SU-DHL-6 (cell line): ENCODE data around the gene NANOS1.

Source experiments
- EZH2phosphoT487 ChIP-seq: fragments of 200-600 bp; sonication (generic), shearing (Covaris generic); conservative IDR thresholded peaks from 2 replicates; pipeline ENCODE4 v1.6.1; 2018; ENCODE audit warnings: mild to moderate bottlenecking, antibody characterized with exemption, low read length, moderate library complexity, mixed read lengths
- TF ChIP-seq, protein P1 (sequence below): fragments of 200-600 bp; sonication (generic); IDR thresholded peaks from one replicate; pipeline ENCODE4 v1.5.1; 2017; ENCODE audit warnings: antibody characterized with exemption, mild to moderate bottlenecking, low read length, moderate library complexity; ENCODE audit not compliant: insufficient read depth, poor library complexity, severe bottlenecking

DNA sequence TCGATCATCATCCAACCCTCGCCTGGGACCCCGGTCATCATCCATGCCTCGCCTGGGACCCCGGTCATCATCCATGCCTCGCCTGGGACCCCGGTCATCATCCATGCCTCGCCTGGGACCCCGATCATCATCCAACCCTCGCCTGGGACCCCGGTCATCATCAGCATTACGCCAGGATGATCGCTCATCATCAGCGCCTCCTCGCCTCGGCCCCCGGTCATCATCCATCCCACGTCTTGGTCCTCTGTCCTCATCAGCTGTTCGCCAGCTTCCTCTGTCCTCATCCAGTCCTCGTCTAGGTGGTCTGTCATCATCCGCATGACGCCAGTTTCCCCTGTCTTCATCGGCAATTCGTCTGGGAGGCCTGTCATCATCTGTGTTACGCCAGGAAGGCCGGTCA is 12.7 kb downstream of the NANOS1 start:
- TF ChIP-seq, protein P1, sequence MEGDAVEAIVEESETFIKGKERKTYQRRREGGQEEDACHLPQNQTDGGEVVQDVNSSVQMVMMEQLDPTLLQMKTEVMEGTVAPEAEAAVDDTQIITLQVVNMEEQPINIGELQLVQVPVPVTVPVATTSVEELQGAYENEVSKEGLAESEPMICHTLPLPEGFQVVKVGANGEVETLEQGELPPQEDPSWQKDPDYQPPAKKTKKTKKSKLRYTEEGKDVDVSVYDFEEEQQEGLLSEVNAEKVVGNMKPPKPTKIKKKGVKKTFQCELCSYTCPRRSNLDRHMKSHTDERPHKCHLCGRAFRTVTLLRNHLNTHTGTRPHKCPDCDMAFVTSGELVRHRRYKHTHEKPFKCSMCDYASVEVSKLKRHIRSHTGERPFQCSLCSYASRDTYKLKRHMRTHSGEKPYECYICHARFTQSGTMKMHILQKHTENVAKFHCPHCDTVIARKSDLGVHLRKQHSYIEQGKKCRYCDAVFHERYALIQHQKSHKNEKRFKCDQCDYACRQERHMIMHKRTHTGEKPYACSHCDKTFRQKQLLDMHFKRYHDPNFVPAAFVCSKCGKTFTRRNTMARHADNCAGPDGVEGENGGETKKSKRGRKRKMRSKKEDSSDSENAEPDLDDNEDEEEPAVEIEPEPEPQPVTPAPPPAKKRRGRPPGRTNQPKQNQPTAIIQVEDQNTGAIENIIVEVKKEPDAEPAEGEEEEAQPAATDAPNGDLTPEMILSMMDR, result no peak
- no peak for TF ChIP-seq EZH2phosphoT487
